DMS53 treated with DMSO at 0.1 percent for 48 hours (cell line): ENCODE results near the gene ENOX2.
"Not testable (repeated sequence)": the region's sequence is repeated elsewhere in the genome, so short reads cannot be mapped to it uniquely, and the experiment has no call there.

Experiments used
- DNase-seq: peaks from one replicate; lab custom pipeline; 2025; ENCODE audit not compliant: unreplicated experiment; lab: John Stamatoyannopoulos, UW

Gene ENOX2, protein sequence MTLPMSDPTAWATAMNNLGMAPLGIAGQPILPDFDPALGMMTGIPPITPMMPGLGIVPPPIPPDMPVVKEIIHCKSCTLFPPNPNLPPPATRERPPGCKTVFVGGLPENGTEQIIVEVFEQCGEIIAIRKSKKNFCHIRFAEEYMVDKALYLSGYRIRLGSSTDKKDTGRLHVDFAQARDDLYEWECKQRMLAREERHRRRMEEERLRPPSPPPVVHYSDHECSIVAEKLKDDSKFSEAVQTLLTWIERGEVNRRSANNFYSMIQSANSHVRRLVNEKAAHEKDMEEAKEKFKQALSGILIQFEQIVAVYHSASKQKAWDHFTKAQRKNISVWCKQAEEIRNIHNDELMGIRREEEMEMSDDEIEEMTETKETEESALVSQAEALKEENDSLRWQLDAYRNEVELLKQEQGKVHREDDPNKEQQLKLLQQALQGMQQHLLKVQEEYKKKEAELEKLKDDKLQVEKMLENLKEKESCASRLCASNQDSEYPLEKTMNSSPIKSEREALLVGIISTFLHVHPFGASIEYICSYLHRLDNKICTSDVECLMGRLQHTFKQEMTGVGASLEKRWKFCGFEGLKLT

DNA sequence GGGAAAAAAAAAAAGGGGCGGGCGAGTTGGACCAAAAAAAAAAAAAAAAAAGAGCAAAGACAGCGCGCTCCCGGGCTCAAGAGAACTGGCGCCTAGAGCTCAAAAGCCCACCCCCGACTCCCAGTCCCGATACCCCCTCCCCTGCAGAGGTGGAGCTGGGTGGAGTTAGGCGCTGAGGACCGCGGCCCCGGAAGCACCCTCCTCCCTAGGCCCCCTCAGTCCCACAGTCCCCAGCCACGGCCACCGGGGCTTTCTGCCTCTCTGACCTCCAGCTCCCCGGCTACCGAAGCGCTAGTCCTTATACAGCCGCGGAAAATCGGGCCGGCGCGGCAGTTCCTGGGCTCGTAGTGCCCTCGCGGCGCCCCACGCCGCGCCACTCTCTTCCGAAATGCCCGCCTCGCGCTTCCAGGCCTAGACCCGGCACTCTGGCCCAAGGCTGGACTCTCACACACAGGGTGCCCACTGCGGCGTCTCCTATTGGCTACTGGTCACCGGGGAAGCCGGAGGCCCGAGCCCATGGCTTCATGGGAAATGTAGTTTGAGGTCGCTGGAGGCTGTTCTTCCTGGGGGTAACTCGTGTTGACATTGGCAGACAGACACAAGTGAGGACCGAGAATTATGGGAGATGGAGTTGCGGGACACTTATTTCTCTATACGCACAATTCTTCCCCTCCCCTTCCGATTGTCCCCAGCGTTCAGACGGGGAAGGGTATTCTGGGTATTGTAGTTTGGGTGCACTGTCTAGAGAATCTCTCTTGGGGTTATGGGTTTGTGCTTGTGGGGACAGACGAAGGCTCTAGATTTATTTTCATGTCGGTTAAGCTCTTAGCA, at the start of gene ENOX2:
Gene ENOX2 (minus strand): TSS at position 427 of the 831 bp plus-strand sequence. CDS start 199,993 bp downstream, outside the sequence.
- peak; percentile 93 for DNase-seq

DNA sequence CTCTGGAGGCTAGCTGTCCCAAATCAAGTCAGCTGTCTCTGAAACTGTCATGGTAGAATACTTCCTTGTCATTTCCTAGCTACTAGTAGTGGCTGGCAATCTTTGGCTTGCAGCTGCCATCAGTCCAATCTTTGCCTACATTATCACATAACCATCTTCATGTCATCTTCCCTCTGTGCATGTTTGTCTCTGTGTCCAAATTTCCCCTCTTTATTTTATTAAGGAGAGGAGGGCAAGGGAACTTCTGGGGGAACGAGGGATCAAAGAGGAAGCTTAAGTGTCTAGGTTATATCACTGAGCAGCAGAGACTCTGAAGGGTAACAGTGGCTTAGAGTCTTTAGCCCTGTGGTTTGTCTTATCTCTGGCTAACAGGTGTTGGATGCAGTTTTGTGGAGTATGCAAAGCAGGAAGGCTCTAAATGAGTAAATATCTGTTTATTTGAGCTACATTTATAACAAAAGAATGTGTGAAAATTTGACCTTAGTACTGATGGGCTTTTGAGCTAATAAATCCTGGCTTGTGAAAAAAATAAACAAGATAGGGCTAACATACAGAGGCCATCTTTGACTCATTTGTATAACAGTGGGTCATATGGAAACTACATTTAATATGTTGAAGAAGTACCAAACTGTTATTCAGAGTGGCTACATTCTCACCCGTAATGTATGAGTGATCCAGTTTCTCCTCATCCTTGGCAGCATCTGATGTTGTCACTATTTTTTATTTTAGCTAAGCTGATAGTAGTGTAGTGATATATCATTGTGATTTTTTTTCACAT, 49.4 kb upstream of the ENOX2 start:
- DNase-seq, result no peak

DNA sequence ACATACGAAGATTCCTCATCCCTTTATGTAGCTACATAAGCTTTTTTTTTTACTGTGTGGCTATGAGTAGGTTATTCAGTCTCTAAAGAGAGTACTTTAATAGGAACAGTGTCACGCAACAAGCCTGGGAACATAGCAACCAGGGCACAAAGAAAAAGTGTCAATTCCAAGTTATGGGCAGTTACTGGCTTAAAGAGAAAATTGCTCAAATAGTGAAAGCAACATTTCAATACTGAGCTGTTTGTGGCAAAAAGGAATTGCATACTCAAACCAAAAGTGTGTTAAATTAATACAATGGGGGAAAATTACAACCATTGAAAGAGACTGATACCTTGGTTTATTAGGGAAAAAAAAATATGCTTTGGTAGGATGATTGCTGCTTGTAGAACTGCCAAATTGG, 41.2 kb upstream of the ENOX2 start:
- no peak for DNase-seq

DNA sequence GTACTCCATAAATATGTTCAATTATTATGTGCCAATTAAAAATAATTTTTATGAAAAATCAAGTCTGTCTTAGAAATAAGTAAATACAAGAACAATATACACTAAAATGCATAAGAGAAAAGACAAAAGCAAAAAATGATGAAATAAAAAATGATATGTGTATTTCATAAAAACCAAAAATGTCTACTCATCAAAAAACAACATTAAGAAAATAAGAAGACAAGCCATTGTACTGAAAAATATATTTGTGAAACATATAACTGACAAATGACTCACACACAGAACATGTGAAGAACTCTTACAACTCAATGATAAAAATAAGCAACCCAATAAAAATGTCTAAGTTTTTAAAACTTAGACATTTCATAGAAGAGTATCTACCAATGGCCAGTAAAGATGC, 34.1 kb upstream of the ENOX2 start:
- DNase-seq, result no peak

DNA sequence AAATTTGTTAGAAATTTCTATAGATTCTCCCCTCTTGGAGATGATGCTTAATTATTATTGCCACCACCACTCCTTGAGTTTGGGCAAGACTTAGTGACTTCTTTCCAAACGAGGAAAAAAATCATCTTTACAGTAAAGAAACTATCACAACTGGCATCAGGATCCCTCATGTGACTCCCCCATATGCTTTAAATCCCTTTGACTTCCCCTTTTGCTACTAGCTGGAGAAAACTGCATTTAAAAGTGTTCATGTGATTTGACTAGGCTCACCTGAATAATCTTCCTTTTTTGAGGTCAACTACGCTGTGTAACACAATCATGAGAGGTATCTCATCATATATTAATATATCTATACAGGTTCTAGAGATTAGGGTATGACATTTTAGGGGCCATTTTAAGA, 30.3 kb upstream of the ENOX2 start:
- no peak for DNase-seq

DNA sequence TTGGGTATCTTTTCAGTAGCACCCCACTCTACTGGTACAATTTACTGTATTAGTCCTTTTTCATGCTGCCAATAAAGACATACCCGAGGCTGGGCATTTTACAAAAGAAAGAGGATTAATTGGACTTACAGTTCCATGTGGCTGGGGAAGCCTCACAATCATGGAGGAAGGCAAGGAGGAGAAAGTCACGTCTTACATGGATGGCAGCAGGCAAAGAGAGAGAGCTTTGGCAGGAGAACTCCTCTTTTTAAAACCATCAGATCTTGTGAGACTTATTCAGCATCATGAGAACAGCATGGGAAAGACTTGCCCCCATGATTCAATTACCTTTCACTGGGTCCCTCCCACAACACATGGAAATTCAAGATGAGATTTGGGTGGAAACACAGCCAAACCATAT, 17.4 kb upstream of the ENOX2 start:
- DNase-seq, result not testable (repeated sequence)

DNA sequence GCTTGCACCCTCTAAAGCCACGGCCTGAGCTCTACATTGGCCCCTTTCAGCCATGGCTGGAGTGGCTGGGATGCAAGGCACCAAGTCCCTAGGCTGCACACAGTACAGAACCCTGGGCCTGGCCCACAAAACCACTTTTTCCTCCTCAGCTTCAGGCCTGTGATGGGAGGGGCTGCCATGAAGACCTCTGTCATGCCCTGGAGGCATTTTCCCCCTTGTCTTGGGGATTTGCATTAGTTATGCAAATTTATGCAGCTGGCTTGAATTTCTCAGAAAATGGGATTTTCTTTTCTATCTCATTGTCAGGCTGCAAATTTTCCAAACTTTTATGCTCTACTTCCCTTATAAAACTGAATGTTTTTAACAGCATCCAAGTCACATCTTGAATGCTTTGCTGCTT, 16.7 kb upstream of the ENOX2 start:
- not testable (repeated sequence) for DNase-seq

DNA sequence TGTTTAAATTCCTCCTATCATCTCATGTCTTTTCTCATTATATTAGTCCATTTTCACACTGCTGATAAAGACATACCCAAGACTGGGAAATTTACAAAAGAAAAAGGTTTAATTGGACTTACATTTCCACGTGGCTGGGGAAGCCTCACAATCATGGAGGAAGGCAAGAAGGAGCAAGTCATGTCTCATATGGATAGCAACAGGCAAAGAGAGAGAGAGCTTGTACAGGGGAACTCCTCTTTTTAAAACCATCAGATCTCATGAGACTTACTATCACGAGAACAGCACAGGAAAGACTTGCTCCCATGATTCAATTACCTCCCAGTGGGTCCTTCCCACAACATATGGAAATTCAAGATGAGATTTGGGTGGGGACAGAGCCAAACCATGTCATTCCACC, 15.5 kb upstream of the ENOX2 start:
- DNase-seq, result not testable (repeated sequence)

DNA sequence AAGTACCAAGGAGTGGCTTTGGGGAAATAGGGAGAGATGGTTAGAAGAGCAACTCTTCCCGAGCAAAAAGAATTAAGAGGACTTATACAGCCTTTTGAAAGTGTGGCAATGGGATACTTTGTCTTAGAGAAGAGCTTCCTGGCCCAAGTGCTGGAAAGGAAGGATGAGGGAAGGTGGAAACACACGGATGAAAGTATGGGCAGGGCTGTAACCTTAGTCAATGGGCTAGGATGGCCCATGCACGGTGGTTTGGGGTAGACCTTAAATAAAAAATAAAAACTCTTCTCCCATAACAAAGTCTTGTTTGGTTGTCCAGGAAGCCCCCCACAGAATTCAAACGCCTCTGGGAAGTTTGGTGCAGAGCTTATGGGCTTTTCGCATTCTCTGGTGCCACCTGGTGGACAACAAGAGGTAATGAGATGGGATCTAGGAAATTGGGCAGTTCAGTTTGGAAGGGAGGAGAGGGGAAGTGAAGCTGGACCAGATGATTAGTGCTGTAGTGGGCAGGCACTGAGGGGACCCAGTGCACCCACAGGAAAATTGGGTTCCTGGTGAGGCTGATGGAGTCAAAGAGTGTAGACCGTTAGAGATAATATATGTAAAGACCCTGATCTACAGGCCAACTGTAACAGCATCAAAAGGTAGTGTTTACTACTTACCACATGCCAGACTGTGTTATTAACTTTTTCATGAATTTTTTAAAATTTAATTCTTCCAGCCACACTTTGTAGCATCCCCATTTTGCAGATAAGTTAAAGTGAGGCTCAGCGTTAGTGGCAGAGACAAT, 13.8 kb upstream of the ENOX2 start:
- DNase-seq, result peak; percentile 7

DNA sequence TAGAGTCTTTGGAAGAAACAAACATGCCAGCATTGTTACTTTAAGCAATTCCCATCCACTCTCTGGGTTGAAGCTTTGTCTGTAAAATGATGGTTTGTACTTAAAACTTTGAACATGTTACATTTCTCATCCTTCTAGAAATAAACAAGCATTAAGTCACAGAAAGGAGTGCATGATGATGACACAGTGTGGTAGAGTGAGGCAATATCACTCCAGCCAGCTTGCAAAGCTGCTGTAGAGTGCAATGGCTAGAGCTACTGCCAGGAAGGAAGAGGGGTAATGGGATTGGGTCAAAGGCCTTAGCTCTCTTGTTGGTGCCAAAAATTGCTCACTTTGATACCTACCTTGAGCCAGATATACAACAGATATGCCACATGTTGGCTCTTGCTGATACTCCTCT, 12.3 kb upstream of the ENOX2 start:
- DNase-seq, result no peak

DNA sequence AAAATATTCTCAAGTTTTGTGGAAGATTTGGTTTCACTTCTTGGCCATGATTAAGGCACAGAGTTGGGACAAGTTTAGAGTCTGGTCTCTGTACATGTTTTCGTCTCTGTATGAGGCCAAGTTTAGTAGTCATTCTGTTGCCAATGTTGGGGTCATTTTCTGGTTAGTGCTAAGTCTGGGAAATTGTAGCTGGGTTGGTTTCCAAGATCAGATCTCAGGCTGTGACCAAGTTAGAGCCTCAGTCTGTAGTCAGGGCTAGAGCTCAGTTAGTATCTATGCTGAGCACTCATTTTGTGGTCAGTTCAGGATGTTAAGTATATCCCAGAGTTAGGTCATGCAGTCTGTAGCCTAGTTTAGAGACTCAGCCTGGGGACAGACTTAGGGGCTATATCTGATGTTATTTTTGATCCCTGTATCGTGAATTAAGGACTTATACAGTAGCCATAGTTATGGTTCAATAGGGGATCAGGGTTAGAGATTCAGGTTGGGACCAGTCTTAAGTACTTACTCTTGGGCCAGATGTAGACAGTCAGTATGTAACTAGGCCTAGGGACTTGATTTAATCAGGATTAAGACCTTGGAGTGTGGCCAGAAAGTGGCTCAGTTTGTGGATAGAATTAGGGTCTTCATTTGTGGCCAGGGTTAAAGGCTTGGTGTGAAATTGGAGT, 6.6 kb upstream of the ENOX2 start:
- no peak for DNase-seq

DNA sequence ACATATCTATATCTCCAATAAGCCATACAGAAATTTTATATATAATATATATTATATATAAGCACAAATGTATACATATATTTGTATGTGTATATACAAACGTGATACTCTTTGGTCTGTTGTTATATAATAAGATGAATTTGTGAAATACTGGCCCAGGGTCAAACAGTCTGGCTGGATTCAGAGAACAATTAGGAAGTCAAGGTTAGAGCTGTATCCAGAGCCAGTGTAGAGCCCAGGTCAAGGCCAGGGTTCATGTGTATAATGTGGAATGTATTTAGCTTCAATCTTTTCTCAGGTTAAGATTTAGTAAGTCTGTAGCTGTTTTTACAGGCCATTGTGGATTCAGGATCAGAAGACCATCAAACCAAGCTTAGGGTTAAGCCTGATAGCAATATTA, 3.8 kb upstream of the ENOX2 start:
- DNase-seq, result no peak

DNA sequence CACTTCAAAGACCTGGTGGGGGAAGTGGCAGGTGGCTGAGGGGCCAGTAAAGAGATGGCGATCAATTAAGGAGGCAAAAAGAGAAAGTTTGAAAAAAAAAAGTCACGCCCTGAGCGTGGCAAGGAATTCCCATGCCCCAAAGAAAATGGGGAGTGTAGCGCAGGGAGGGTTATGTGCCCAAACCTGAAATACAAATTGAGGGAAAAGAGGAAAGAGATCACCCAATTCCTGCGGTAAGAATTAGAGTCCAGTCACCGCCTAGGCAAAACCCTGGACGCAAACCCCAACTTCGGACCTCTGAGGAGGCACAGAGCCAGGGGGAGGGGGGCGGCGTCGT, 595 bp downstream of the ENOX2 start:
- DNase-seq, result no peak

DNA sequence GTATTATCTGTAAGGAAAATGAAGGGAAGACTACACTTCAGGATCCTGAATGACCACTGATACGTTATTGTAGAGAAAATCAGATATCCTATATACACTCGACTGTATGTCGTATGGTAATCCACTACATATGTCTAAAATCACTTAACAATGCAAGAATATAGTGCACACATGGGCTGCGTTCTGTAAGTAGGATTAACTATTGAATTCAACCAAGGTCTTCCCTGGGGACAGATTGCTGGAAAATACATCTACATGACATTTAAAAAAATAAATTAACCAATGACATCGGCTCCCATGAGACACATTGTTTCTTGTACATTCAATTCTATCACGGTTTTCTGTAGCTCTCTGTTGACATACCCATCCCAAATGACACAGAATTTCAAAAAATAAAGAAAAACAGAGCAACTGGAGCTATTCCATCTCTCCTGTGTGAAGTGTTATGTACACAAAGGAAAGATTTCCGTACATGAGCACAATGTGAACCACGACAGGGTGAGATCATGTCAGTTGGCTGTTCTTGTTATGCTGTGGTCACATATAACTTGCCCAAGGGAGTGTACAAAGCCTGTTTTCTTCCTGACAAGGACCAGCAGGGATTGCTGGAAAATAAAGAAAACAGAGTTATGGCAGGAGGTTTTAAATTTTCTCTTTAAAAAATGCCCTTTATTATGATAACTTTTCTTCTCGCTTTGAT, 6.1 kb downstream of the ENOX2 start:
- no peak for DNase-seq

DNA sequence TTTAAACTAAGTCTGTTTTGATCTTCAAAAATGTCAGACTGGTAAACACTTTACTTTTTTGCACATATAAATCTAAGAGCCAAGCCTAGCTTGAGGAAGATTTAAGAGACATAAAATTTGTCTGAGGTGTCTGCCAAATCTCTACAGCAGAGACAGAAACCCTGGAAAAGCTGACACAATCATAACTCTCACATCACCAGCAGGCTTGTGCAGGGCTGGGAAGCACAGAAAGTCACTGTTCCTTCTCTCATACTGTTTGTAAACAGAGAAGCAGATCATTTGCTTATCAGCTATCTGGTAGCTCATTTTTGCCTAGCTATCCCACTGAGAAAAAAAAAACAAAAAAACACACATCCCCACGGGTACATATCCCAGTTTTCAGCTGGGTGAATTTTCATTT, 7.0 kb downstream of the ENOX2 start:
- no peak for DNase-seq

DNA sequence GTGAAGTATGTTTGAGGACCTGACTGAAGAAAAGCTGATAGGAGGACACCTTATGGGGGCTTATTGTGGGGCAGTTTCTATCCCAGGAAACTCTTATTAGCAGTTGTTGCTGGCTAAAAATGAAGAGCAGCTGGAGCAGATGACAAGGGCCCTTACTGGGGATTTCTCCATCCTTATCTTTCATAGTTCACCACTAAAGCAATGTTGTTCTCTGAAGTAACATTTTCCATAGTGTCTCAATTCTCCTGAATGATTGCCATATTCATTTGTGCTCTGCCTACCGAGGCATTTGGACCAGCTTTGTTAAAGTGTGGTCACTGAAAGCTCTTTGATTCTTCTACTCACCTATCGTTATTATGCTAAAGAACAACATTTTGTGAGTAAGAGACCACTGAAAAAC, 7.7 kb downstream of the ENOX2 start:
- no peak for DNase-seq

DNA sequence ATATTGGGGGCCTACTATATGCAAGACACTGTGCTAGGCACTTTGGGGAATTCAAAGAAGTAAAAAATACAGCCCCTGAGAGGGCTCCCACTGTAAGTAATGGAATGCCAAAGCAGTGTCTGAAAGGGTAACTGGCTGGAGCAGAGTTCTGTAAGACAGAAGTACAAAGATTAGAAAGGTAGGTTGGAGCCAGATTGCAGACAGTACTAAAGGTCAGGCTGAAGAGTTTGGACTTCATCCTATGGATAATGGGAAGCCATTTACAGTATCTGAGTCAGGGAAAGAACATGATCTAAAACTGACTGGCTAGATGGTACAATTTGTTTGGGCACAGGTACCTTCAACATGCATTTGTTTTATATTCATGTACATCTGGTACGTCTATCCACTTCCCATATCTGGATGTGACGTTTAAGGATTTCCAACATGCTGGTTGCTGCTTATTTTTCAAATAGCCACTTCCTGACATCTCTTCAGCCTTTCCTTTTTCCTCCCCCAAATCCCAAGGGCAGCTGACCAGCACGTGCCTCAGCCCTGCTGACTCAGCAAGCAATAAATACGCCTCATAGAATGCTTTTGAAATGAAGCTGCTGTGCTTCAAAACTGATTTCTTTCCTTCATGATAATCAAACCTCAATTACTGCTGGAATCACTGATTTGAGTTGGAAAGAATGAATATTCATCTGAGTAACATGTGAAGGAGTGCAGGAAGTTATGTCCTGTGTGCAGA, 9.5 kb downstream of the ENOX2 start:
- DNase-seq, result no peak

DNA sequence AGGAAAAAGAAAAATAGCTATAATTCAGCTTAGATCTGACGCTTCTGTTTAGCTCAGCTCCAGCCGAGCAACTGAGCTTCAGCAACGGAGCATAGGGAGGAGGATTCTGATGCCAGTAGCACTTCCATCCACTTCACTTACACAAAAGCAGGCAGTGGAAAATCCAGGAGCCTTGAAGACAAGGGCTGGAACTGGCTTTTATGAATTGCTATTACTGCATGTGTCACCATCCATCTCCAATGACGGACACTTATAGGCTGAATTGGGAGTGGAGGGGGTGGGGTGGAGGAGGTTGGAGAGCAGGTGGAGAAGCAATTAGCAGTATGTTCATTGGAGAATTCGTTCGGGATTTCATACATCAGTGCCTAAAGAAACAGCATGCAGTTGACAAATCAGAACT, 15.6 kb downstream of the ENOX2 start:
- no peak for DNase-seq

DNA sequence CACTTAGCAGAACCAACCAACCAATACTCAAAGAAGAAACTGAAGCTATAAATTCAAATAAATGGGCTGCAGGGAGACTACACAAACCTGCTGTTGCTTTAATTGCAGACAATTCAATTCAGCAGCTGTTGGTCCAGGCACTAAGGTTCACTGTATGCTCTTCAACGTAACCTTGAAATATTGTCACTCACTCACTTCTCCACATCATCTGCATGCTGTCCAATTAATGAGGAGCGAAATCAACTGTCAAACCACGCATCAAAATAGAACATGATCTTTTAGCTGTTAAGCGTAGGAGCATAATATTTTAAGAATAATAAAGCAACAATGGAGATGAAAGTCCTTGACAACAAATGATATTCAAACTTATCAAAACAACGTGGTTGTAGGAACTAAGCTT, 17.0 kb downstream of the ENOX2 start:
- DNase-seq, result no peak
